Epidermal melanocyte (primary cell): Measurements from ENCODE around the gene PUM1.
A peak's percentile ranks its signal among the peaks of the same experiment; 100 is the strongest.
"Not testable (repeated sequence)": the region's sequence is repeated elsewhere in the genome, so short reads cannot be mapped to it uniquely, and the experiment has no call there.

Experiments
- DNase-seq: peaks from one replicate; pipeline ENCODE4 v3.0.0; 2011; ENCODE audit warnings: low spot score; ENCODE audit not compliant: insufficient read length

Gene PUM1

GRCh38 chr1:30965924-30966599 lies 99.5 kb downstream of the PUM1 start:
- no peak for DNase-seq

DNA sequence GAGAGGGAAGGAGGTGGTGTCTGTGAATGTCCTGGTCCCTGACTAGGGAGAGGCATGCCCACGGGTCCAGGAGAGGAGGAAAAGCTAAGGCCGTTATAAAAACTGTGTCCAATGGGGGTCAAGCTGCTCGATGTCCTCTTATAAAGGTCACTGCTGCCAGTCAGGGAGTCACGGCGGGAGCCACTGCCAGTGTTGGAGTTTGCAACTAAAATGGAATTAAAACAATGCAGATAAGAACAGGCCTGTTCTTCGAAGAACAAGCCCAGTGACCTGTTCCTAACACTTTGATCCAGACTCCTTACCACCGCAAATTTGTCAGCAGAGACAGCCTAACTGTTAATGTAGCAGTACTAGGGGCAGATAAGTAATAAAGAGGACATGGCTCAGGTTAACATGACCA lies 100.8 kb downstream of the PUM1 start:
- DNase-seq: no peak

GRCh38 chr1:30962609-30963508 lies 102.7 kb downstream of the PUM1 start:
- DNase-seq: no peak

DNA sequence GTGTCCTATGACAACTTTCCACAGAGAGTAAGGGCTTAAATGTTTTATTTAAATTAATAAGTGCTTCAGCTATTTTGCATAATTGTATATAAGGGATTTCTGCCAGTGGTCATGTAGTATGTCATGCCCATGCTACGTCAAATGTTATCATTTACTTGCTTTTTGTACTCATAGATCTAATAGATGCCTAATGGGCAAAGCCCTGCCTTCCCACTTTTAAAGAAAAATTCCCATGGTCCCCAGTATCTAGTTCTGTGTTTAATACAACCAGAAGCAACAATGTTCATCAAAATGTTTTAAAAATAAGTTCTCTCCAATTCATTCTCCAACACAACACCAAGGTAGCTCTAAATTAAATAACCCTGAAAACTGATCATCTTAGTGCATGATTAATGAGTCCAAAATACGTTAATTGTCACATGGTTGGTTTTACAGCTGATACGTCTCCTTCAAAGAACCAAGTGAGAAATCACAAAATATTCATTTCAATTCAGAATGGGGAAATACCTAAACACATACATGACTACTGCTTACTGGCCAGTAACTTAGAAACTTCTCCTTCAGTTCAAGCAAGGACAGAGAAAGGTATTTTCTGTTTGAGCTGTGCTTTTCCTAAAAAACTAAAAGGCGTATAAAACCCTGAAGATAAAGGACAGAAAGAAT lies 107.8 kb downstream of the PUM1 start:
- DNase-seq: no peak

- no peak for DNase-seq
Observed at GRCh38 chr1:30955448-30956015, 110.0 kb downstream of the PUM1 start.

DNA sequence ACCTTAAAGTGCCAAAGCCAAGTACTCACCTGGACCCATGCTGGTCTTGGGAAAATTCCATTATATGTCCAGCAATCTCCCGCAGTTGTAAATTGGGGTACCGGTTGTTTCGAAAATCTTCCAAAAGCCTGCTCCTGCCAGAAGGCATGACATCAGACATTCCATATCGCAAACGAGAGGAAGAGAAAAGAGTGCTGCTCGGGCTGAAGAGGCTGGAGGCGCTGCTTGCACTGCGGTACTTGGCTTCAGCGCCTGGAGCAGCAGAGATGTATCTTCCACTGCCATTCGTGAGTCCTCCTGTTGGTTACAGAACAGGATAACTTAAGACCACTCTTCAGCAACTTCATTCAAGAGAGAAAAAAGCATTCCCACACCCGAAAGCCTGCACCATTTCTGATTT lies 111.8 kb downstream of the PUM1 start:
- no peak for DNase-seq

- peak; percentile 50 for DNase-seq
Observed at GRCh38 chr1:30952098-30952497, 113.4 kb downstream of the PUM1 start.

GRCh38 chr1:30950700-30951099 lies 114.8 kb downstream of the PUM1 start:
- DNase-seq: no peak

DNA sequence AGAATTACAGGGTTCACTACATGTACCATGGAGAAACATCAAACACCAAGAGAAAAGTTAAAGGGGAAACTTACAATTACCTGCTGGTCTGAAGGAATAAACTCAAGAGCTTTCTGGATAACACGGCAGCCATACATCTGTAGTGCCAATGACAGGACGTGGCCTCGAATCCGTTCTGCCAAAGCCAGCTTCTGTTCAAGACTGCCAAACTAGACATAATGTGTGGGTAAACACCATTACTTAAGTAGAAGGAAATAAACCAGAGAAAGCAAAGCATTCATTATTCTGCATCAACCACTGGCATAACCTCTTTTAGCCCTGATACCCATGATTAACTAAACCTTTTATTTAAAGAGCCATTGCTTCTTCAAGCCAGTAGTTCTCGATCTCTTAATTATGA lies 115.5 kb downstream of the PUM1 start:
- DNase-seq: no peak

DNA sequence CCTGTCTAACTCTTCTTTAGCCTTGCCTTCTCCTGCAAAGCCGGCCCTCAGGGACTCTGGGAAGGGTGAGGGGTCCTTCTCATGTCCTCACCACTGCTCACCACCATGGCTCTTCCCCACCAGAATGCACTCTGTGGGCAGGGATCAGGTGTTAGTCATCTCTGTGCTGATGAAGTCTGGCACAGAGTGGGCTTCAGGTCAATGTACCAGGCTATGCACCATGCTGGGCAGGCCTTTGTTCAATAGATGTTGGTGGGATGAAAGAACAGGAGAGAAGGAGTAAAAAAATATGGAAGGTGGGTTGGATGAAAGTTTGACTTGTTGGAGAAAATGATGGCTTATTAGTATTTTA lies 116.1 kb downstream of the PUM1 start:
- DNase-seq: not testable (repeated sequence)

DNA sequence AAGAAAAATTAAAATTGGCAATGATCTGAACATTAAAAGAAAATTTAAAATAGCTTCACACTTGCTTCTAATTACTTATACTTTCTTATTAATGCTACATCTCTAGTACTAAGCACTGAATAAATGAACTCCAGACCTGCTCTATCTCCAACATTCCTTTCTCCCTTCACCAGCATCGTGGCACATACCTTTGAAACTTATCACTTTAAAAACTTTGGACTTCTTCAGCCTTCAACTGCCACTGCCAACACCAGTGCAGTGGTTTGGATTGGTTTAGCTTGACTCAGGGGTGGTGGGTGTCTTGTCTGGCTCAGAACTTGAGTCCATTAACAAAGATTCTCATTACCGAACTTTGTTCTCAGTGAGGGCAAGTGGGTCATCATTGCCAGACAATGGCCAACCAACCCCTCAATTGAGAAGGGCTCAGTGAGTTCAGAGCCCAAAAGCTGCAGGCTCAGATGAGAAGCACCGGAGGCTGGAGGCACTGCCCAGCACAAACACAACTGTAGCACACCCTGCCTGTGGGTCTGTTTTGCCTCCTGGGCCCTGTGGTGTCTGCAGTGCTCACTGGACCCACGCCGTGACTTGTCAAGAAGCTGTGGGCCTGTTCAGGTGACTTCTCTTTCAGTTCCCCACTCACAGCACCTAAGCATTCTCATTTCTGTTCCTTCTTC lies 116.6 kb downstream of the PUM1 start:
- DNase-seq: not testable (repeated sequence)

- DNase-seq: no peak
Observed at GRCh38 chr1:30948278-30948677, 117.2 kb downstream of the PUM1 start.

- no peak for DNase-seq
Observed at GRCh38 chr1:30947212-30947611, 118.3 kb downstream of the PUM1 start.

- no peak for DNase-seq
Observed at GRCh38 chr1:30942326-30942963, 123.1 kb downstream of the PUM1 start.

DNA sequence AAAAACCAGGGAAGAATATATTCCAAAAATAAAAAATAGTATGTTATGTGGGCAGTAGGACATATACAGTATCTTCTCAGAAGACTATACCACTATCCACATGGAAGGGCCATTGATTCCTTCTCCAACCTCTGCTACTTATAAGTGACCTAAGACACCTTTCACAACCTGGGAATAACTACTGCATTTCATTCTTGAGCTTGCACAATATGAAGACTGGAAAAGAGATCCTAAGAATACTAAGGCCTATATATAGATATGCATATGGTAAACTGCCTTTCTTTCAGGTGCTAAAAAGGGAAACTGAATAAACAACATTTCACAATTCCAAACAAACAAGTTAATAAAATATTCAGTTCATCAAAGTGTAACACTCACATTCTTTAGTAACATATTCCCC lies 125.0 kb downstream of the PUM1 start:
- DNase-seq: no peak

DNA sequence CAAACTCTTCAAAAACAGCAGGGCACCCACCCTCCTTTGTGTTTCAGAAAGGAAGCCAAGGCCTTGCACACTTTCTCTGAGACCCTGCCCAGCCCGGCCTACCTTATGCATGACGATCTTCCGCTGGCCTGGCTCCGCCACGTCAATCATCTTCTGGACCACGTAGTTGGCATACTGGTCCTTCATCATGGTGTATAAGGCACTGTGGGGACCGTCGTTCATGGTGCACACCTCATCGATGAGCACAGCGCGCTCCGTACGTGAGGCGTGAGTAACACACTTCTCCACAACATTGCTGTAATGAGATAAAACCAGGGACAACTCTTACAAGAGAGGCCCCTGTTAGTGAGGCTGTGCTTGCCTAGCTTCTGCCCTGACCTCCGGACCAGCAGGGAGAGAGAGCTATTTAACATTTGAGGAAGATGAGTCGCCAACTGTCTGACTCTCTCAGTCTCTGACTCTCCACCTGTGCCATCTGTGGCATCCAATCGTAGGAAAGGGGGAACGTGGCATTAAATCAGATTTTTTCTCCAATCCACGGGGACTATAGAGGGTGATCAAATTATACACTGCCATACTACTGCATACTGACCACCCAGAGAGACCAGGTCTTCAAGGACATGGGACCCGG lies 128.9 kb downstream of the PUM1 start:
- no peak for DNase-seq

- DNase-seq: not testable (repeated sequence)
Observed at GRCh38 chr1:30935758-30936157, 129.8 kb downstream of the PUM1 start.

DNA sequence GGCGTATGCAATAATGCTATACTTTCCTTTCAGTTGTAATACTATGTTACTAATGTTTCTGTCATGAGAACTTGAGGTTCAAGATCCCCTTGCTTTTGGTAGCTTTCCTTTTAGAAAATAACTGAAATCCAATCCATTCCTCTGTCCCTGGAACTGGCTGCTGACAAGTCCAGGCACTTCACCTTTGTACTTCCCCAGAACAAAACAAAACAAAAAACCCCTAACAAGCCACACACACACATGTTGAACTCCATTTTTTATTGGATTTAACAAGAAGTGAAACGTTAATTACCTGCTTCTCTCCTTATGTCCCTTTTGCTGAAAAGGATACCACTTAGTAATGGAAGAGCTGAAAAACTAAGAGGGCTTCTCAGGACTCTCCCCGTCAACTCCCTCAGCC lies 130.9 kb downstream of the PUM1 start:
- DNase-seq: no peak

- DNase-seq: no peak
Observed at GRCh38 chr1:30933874-30934252, 131.7 kb downstream of the PUM1 start.

- no peak for DNase-seq
Observed at GRCh38 chr1:30930631-30931173, 134.8 kb downstream of the PUM1 start.
